Measurements from ENCODE around the gene IFFO2.

IFFO2 gene

DNA sequence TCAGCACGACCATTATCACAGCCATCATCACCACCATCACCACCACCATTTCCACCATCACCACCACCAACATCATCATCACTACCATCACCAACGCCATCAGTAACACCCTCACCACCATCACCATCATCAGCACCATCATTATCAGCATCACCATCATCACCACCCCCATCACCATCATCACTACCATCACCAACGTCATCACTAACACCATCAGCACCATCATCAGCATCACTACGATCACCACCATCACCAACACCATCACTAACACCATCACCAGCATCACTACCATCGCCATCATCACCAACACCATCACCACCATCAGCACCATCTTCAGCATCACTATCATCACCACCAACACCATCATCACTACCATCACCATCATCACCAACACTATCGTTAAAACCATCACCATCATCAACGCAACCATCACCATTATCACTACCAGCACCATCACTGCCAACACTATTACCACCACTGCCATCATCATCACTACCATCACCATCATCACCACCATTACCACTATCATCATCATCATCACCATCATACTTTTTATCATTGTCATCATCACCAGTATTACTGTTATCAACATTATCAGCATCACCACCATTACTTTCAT is 98.3 kb downstream of the IFFO2 start:
- no peak for TF ChIP-seq EZH2phosphoT487 (IDR thresholded peaks at IDR 0.05; ENCODE audit: borderline replicate concordance)
- TF ChIP-seq, protein P1, sequence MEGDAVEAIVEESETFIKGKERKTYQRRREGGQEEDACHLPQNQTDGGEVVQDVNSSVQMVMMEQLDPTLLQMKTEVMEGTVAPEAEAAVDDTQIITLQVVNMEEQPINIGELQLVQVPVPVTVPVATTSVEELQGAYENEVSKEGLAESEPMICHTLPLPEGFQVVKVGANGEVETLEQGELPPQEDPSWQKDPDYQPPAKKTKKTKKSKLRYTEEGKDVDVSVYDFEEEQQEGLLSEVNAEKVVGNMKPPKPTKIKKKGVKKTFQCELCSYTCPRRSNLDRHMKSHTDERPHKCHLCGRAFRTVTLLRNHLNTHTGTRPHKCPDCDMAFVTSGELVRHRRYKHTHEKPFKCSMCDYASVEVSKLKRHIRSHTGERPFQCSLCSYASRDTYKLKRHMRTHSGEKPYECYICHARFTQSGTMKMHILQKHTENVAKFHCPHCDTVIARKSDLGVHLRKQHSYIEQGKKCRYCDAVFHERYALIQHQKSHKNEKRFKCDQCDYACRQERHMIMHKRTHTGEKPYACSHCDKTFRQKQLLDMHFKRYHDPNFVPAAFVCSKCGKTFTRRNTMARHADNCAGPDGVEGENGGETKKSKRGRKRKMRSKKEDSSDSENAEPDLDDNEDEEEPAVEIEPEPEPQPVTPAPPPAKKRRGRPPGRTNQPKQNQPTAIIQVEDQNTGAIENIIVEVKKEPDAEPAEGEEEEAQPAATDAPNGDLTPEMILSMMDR (conservative IDR thresholded peaks at IDR 0.05; ENCODE audit: low read length), result no peak
- no peaks in the 10 kb centered on the region for H3F3A ChIP-seq (ENCODE audit: low read depth)
- no peak overlapping the region for H3K4me3 ChIP-seq (ENCODE audit: low read length, poor library complexity, severe bottlenecking)
- H3K4me1 ChIP-seq (ENCODE audit: insufficient read depth, low read length, poor library complexity, severe bottlenecking), result peaks cover 3% of the 10 kb centered on the region
- H4K20me1 ChIP-seq (ENCODE audit: insufficient read depth, low read length, poor library complexity, severe bottlenecking), result no peaks in the 10 kb centered on the region
- no peaks in the 10 kb centered on the region for H3K36me3 ChIP-seq (ENCODE audit: insufficient read depth, low read length)
- H3K79me2 ChIP-seq (ENCODE audit: insufficient read depth, low read length), result no peaks in the 10 kb centered on the region
- no peak overlapping the region for H3K4me2 ChIP-seq (ENCODE audit: low read depth, low read length, poor library complexity, severe bottlenecking)
- H3K27me3 ChIP-seq (ENCODE audit: insufficient read depth, low read length, poor library complexity, severe bottlenecking), result no peaks in the 10 kb centered on the region
- H2AFZ ChIP-seq (ENCODE audit: low read length), result no peak overlapping the region
- no peak overlapping the region for H3K9ac ChIP-seq (ENCODE audit: low read depth, low read length, poor library complexity, severe bottlenecking)
- H3K9me2 ChIP-seq (replicated peaks; ENCODE audit: low read depth, low read length), result no peaks in the 10 kb centered on the region
- no peaks in the 10 kb centered on the region for H3K9me3 ChIP-seq (ENCODE audit: insufficient read depth, low read depth, low read length)

DNA sequence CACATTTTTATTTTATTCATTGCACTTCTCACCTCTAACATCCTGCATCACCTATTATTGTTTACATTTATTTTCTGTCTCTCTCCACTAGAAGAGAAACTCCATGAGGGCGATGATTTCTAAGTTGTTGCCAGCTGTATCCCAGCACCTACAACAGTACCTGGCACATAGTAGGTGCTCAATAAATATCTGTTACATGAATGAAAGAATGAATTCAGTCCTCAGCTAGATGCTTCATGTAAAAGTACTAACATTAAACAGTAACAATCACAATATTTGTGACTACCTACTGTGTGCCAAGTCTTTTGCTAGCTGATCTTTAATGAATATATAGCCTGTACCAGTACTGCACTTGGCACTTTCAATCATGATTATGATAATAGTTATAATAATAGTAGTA is 100.0 kb downstream of the IFFO2 start:
- Histone ChIP-seq H3K9me3 (ENCODE audit: insufficient read depth, low read depth, low read length) (no peaks in the 10 kb centered on the region), H3K36me3 (ENCODE audit: insufficient read depth, low read length) (no peaks in the 10 kb centered on the region), H3K4me3 (ENCODE audit: low read length, poor library complexity, severe bottlenecking) (no peak overlapping the region), H2AFZ (ENCODE audit: low read length) (no peak overlapping the region), H3K9ac (ENCODE audit: low read depth, low read length, poor library complexity, severe bottlenecking) (no peak overlapping the region), H3K79me2 (ENCODE audit: insufficient read depth, low read length) (no peaks in the 10 kb centered on the region), H4K20me1 (ENCODE audit: insufficient read depth, low read length, poor library complexity, severe bottlenecking) (no peaks in the 10 kb centered on the region), H3K4me2 (ENCODE audit: low read depth, low read length, poor library complexity, severe bottlenecking) (no peak overlapping the region), H3F3A (ENCODE audit: low read depth) (no peaks in the 10 kb centered on the region), H3K27me3 (ENCODE audit: insufficient read depth, low read length, poor library complexity, severe bottlenecking) (no peaks in the 10 kb centered on the region), H3K4me1 (ENCODE audit: insufficient read depth, low read length, poor library complexity, severe bottlenecking) (no peaks in the 10 kb centered on the region), H3K9me2 (replicated peaks; ENCODE audit: low read depth, low read length) (no peaks in the 10 kb centered on the region)
- TF ChIP-seq, protein P1 (conservative IDR thresholded peaks at IDR 0.05; ENCODE audit: low read length), result no peak
- no peak for TF ChIP-seq EZH2phosphoT487 (IDR thresholded peaks at IDR 0.05; ENCODE audit: borderline replicate concordance)

DNA sequence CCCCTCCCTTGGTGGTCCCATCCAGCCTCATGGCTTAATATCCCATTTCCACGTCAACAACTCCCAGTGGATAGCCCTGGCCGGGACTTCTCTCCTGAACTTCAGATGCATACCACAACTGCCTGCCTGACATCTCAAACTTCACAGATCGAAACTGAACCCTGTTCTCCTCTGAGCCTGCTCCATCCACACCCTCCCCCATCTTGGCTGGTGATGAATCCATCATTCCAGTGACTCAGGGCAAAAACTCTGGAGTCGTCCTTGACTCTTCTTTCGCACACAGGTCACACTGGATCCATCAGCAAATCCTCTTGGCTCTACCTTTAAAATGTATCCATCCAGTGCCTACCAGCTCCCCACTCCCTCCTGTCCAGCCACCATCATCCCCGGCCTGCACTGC is 100.9 kb downstream of the IFFO2 start:
- Histone ChIP-seq H3K36me3 (ENCODE audit: insufficient read depth, low read length) (no peaks in the 10 kb centered on the region), H3K9me3 (ENCODE audit: insufficient read depth, low read depth, low read length) (no peaks in the 10 kb centered on the region), H3K9ac (ENCODE audit: low read depth, low read length, poor library complexity, severe bottlenecking) (no peak overlapping the region), H3K79me2 (ENCODE audit: insufficient read depth, low read length) (no peaks in the 10 kb centered on the region), H2AFZ (ENCODE audit: low read length) (no peak overlapping the region), H3K9me2 (replicated peaks; ENCODE audit: low read depth, low read length) (no peaks in the 10 kb centered on the region), H3K4me3 (ENCODE audit: low read length, poor library complexity, severe bottlenecking) (no peak overlapping the region), H3K27me3 (ENCODE audit: insufficient read depth, low read length, poor library complexity, severe bottlenecking) (no peaks in the 10 kb centered on the region), H3K4me2 (ENCODE audit: low read depth, low read length, poor library complexity, severe bottlenecking) (no peak overlapping the region), H3K4me1 (ENCODE audit: insufficient read depth, low read length, poor library complexity, severe bottlenecking) (no peaks in the 10 kb centered on the region), H4K20me1 (ENCODE audit: insufficient read depth, low read length, poor library complexity, severe bottlenecking) (no peaks in the 10 kb centered on the region), H3F3A (ENCODE audit: low read depth) (no peaks in the 10 kb centered on the region)
- TF ChIP-seq, protein P1 (conservative IDR thresholded peaks at IDR 0.05; ENCODE audit: low read length), result no peak
- TF ChIP-seq EZH2phosphoT487 (IDR thresholded peaks at IDR 0.05; ENCODE audit: borderline replicate concordance), result no peak

Data from Loucy (cell line).